Caco-2 (cell line): ENCODE results near the gene CRYBA4. TPM values are rescaled to one million over a fixed set of nuclear protein-coding genes. Genes with fewer than 3 reads are reported as not detected.

Source experiments
- BruUV-seq: library from RNA; stranded (reverse); fragments of 400-500 nt; replicated peaks from 2 replicates; lab custom pipeline; 2021; lab: Mats Ljungman, UMichigan
- CTCF ChIA-PET: fragments of 300-600 bp; sonication (Branson Sonifier 250); formaldehyde crosslinking; loops from one replicate; lab custom pipeline; 2022; ENCODE audit warnings: antibody characterized with exemption; lab: Charles Lee
- POLR2A ChIA-PET: fragments of 300-600 bp; sonication (Branson Sonifier 250); formaldehyde crosslinking; loops from one replicate; lab custom pipeline; 2022; ENCODE audit warnings: antibody characterized with exemption; lab: Charles Lee
- DNase-seq, 2 experiments: peaks; one replicate each; pipeline versions ENCODE4 v3.0.0 to v3.0.0-alpha.2; 2020 to 2022
- H3K27me3 ChIP-seq: replicated peaks from 2 replicates; pipeline ENCODE4 v1.6.0; 2011; ENCODE audit warnings: low read length; ENCODE audit not compliant: control insufficient read depth, insufficient read depth
- H3K36me3 ChIP-seq: 2 replicates; pipeline ENCODE4 v1.5.1; 2011; ENCODE audit warnings: low read length; ENCODE audit not compliant: control insufficient read depth, insufficient read depth
- H3K4me1 ChIP-seq: fragments of 250-450 bp; sonication (Bioruptor Pico); 2 replicates; pipeline ENCODE4 v1.5.1; 2020; ENCODE audit warnings: mild to moderate bottlenecking
- H3K4me3 ChIP-seq: 2 replicates; pipeline ENCODE4 v1.5.1; 2011; ENCODE audit warnings: low read depth, mild to moderate bottlenecking, control low read depth, low read length
- H3K9me3 ChIP-seq: fragments of 250-450 bp; sonication (Bioruptor Pico); 2 replicates; pipeline ENCODE4 v1.5.1; 2020; ENCODE audit warnings: mild to moderate bottlenecking, moderate library complexity
- H3K27ac Mint-ChIP-seq: one replicate; pipeline ENCODE4 v1.8.0; 2022; ENCODE audit warnings: mixed read lengths; ENCODE audit not compliant: unreplicated experiment
- H3K27me3 Mint-ChIP-seq: one replicate; pipeline ENCODE4 v1.8.0; 2022; ENCODE audit warnings: mixed read lengths; ENCODE audit not compliant: insufficient read depth, unreplicated experiment
- H3K36me3 Mint-ChIP-seq: one replicate; pipeline ENCODE4 v1.8.0; 2022; ENCODE audit warnings: mild to moderate bottlenecking, mixed read lengths; ENCODE audit not compliant: insufficient read depth, unreplicated experiment
- H3K4me1 Mint-ChIP-seq: one replicate; pipeline ENCODE4 v1.8.0; 2022; ENCODE audit warnings: low read depth, mixed read lengths; ENCODE audit not compliant: unreplicated experiment
- H3K4me3 Mint-ChIP-seq: one replicate; pipeline ENCODE4 v1.8.0; 2022; ENCODE audit warnings: mild to moderate bottlenecking, moderate library complexity, mixed read lengths; ENCODE audit not compliant: unreplicated experiment
- H3K9me3 Mint-ChIP-seq: one replicate; pipeline ENCODE4 v1.8.0; 2022; ENCODE audit warnings: mixed read lengths; ENCODE audit not compliant: unreplicated experiment
- CTCF ChIP-seq, 2 experiments: fragments of 200-600 bp in 1 of 2; IDR thresholded peaks; 1 replicate in 1 of 2; 2 replicates in 1 of 2; pipeline versions ENCODE4 v1.5.1 to v1.8.0; 2011 to 2022; ENCODE audit warnings: antibody characterized with exemption in 1 of 2, control low read depth in 1 of 2, inconsistent platforms in 1 of 2, low read depth in 1 of 2, low read length in 1 of 2, mild to moderate bottlenecking in 1 of 2, moderate library complexity in 1 of 2; ENCODE audit not compliant: insufficient read depth in 1 of 2, severe bottlenecking in 1 of 2, unreplicated experiment in 1 of 2
- intact Hi-C: fragments of 100-400 bp; cut with micrococcal nuclease; formaldehyde crosslinking; loops from one replicate; pipeline ENCODE4 v1.10.0; 2022; ENCODE audit not compliant: unreplicated experiment
- total RNA-seq: library from RNA; stranded (reverse); gene quantifications from 2 replicates; pipeline ENCODE4 v1.2.3, GENCODE V29; 2022

Gene CRYBA4
- total RNA-seq, 1 experiment from 2014 or later, result 0.68 TPM

- H3K27ac Mint-ChIP-seq, result no peak overlapping the region
- BruUV-seq, result no TSS peak
- H3K4me3 Mint-ChIP-seq, result no peak overlapping the region
- Histone ChIP-seq H3K27me3 (no peaks in the 10 kb centered on the region), H3K4me1 (no peaks in the 10 kb centered on the region), H3K36me3 (no peaks in the 10 kb centered on the region), H3K4me3 (no peak overlapping the region), H3K9me3 (no peaks in the 10 kb centered on the region)
- no peak for DNase-seq
- no peaks in the 10 kb centered on the region for H3K9me3 Mint-ChIP-seq
- POLR2A ChIA-PET, result no interaction called here
- no peaks in the 10 kb centered on the region for H3K36me3 Mint-ChIP-seq
- TF ChIP-seq CTCF (IDR thresholded peaks at IDR 0.05; ENCODE audit: insufficient read depth in 1 of 2, low read depth in 1 of 2, low read length in 1 of 2, severe bottlenecking in 1 of 2, unreplicated experiment in 1 of 2), result no peak
- CTCF ChIA-PET, result interaction anchor here (0.5 kb wide), 1 partner anchor 1443 kb away, joined by 3 read pairs; no protein-coding TSS in a partner anchor
- H3K27me3 Mint-ChIP-seq, result peaks cover 25% of the 10 kb centered on the region
- intact Hi-C loops, result no loop called here
- H3K4me1 Mint-ChIP-seq, result no peaks in the 10 kb centered on the region
Measured at GRCh38 chr22:26660961-26661578, 39.3 kb downstream of the CRYBA4 start.

GRCh38 chr22:26662160-26662559 is 40.4 kb downstream of the CRYBA4 start:
- H3K36me3 Mint-ChIP-seq, result no peaks in the 10 kb centered on the region
- intact Hi-C loops, result no loop called here
- Histone ChIP-seq H3K4me1 (no peaks in the 10 kb centered on the region), H3K4me3 (no peak overlapping the region), H3K27me3 (no peaks in the 10 kb centered on the region), H3K36me3 (no peaks in the 10 kb centered on the region), H3K9me3 (no peaks in the 10 kb centered on the region)
- H3K9me3 Mint-ChIP-seq, result no peaks in the 10 kb centered on the region
- H3K4me1 Mint-ChIP-seq, result no peaks in the 10 kb centered on the region
- peaks cover 22% of the 10 kb centered on the region for H3K27me3 Mint-ChIP-seq
- H3K27ac Mint-ChIP-seq, result no peak overlapping the region
- BruUV-seq, result no TSS peak
- no peak for TF ChIP-seq CTCF (IDR thresholded peaks at IDR 0.05; ENCODE audit: insufficient read depth in 1 of 2, low read depth in 1 of 2, low read length in 1 of 2, severe bottlenecking in 1 of 2, unreplicated experiment in 1 of 2)
- CTCF ChIA-PET, result interaction anchor here (0.6 kb wide), 1 partner anchor 1750 kb away, joined by 3 read pairs; no protein-coding TSS in a partner anchor
- H3K4me3 Mint-ChIP-seq, result no peak overlapping the region
- no peak for DNase-seq
- POLR2A ChIA-PET, result no interaction called here

GRCh38 chr22:26663374-26663923 is 41.7 kb downstream of the CRYBA4 start:
- DNase-seq, result no peak
- BruUV-seq, result no TSS peak
- ChIA-PET POLR2A (no interaction called here), CTCF (no interaction called here)
- intact Hi-C loops, result no loop called here
- Histone ChIP-seq H3K27me3 (no peaks in the 10 kb centered on the region), H3K4me1 (no peaks in the 10 kb centered on the region), H3K4me3 (no peak overlapping the region), H3K9me3 (no peaks in the 10 kb centered on the region), H3K36me3 (no peaks in the 10 kb centered on the region)
- H3K4me3 Mint-ChIP-seq, result no peak overlapping the region
- no peaks in the 10 kb centered on the region for H3K9me3 Mint-ChIP-seq
- TF ChIP-seq CTCF (IDR thresholded peaks at IDR 0.05; ENCODE audit: insufficient read depth in 1 of 2, low read depth in 1 of 2, low read length in 1 of 2, severe bottlenecking in 1 of 2, unreplicated experiment in 1 of 2), result no peak
- peaks cover 14% of the 10 kb centered on the region for H3K27me3 Mint-ChIP-seq
- H3K27ac Mint-ChIP-seq, result no peak overlapping the region
- no peaks in the 10 kb centered on the region for H3K4me1 Mint-ChIP-seq
- no peaks in the 10 kb centered on the region for H3K36me3 Mint-ChIP-seq
